Coronary artery (tissue), 2 donors: Measurements from ENCODE around the gene RUNX3.

Experiments
- DNase-seq: peaks from one replicate; pipeline ENCODE4 v3.0.0-alpha.2; 2017; ENCODE audit warnings: low spot score
- H3K27ac ChIP-seq, 2 donors: fragments of 200-600 bp; sonication (generic); one replicate each; pipeline ENCODE4 v1.5.1; 2016 to 2019
- H3K4me3 ChIP-seq: fragments of 200-600 bp; sonication (generic); 2 replicates; pipeline ENCODE4 v1.5.1; 2016; ENCODE audit warnings: mild to moderate bottlenecking, moderate library complexity
- TF ChIP-seq, protein P1 (sequence below): fragments of 200-600 bp; sonication (generic); IDR thresholded peaks from one replicate; pipeline ENCODE4 v1.5.1; 2019; ENCODE audit warnings: antibody characterized with exemption

The RUNX3 gene

DNA sequence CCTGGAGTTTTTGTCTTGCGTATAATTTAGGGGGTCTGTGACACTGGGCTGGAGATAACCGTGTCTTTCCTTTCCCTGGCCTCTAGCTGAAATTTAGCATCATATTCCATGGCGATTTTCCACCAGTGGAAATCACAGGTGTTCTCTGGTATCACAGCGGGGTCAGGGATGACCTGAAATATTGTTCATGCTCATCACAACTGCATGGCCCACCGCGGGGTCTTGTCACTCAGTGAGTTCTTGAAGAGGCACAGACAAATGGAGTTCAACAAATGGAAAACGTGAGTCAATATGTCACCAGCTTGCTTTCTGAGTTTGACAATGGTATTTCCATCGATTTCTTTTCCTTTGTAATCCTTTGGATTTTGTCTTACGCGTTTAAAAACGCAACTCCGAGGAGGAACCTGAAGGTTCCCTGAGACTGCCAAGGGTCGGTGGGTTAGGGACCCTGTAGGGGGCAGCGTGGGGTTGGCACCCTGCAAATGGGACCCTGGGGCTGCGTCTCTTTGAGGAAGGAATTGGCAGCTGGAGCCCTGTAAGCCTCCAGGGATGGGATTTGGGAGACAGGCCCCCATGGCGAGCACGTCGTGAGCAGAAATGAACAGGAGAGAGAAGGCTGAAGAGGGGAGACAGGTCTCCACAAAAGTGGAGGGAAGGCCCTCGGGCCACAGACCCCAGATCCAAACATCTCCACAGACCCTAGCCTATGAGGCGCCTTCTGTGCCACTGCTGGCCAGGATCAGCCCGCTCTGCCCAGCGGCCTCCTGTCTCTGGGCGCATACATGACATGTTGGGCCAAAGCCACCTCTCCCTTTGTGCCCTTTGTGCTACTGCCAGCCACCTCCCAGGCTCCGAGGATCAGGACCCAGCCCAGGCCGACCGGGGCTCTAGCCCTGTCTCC is 32.1 kb upstream of the RUNX3 start:
- Histone ChIP-seq H3K27ac (no peak overlapping the region), H3K4me3 (no peak overlapping the region)
- DNase-seq, result no peak
- TF ChIP-seq, protein P1, sequence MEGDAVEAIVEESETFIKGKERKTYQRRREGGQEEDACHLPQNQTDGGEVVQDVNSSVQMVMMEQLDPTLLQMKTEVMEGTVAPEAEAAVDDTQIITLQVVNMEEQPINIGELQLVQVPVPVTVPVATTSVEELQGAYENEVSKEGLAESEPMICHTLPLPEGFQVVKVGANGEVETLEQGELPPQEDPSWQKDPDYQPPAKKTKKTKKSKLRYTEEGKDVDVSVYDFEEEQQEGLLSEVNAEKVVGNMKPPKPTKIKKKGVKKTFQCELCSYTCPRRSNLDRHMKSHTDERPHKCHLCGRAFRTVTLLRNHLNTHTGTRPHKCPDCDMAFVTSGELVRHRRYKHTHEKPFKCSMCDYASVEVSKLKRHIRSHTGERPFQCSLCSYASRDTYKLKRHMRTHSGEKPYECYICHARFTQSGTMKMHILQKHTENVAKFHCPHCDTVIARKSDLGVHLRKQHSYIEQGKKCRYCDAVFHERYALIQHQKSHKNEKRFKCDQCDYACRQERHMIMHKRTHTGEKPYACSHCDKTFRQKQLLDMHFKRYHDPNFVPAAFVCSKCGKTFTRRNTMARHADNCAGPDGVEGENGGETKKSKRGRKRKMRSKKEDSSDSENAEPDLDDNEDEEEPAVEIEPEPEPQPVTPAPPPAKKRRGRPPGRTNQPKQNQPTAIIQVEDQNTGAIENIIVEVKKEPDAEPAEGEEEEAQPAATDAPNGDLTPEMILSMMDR, result no peak

DNA sequence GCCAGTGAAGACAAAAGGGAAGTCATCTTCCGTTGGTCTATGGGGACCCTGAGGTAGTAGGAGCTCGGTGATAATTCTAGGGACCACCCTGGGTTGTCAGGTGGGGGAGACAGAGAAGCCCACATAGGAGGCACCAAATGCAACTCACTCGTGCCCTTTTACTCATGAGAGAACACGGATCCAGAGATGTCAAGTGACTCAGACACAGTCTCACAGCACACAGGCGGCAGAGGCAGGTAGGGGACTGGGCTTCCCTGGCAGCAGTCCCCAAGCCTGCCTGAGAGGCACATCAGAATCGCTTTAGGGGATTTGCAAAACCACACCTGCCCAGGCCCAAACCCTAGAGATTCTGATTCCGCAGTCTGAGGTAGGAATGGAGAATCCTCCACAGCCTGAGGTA is 31.3 kb upstream of the RUNX3 start:
- TF ChIP-seq, protein P1, result no peak
- no peak overlapping the region for H3K27ac ChIP-seq
- H3K4me3 ChIP-seq, result no peak overlapping the region
- DNase-seq, result no peak

DNA sequence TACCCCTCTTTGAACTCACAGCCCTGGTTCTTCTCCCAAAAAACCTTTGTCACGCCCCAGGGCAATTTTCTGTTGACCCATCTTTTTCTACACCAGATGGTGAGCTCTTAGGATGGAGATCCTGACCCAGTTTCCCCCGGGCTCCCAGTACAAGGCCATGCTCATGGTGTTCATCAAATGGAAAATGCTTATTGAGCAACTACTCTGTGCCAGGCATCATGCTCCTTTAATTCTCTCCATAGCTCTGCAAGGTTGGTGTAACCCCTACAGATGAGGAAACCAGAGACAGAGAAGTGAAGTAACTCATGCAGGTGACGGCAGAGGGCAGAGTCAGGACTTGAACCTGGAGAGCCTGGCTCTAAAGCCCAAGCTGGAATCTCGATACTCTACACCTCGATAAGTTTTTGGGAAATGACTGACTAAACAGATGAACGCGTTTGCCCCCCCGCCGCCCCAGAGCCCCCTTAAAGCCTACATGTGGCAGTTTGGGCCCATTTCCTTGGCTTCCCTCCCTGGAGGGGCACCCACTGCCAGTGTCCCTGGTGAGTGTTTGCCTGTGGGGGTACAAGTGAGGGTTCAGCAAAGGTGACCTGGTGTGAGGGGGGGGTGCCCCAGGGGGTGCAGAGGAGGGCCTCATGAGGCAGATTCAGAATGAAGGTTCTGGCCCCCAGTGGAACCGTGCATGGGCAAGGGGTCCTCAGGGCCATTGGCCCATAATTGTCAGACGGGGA is 30.2 kb upstream of the RUNX3 start:
- TF ChIP-seq, protein P1, result no peak
- Histone ChIP-seq H3K4me3 (no peak overlapping the region), H3K27ac (no peak overlapping the region)
- no peak for DNase-seq

DNA sequence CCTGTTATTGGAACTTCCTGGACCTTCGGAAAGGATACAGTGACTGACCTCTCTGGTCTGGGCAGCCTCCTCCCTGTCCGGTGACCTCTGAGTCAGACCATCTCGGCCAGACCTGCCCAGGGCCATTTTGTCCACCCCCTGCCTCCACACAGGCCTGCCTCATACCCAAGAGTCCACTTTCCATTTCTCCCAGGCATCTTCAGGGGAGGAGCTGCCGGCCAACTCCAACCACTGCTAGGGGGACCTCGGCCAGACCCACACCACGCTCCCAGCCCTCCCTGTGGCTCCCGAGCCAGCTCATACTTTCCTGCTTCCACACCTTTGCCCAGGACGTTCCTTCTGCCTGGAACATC is 29.5 kb upstream of the RUNX3 start:
- H3K4me3 ChIP-seq, result no peak overlapping the region
- TF ChIP-seq, protein P1, result no peak
- DNase-seq, result no peak
- no peak overlapping the region for H3K27ac ChIP-seq

DNA sequence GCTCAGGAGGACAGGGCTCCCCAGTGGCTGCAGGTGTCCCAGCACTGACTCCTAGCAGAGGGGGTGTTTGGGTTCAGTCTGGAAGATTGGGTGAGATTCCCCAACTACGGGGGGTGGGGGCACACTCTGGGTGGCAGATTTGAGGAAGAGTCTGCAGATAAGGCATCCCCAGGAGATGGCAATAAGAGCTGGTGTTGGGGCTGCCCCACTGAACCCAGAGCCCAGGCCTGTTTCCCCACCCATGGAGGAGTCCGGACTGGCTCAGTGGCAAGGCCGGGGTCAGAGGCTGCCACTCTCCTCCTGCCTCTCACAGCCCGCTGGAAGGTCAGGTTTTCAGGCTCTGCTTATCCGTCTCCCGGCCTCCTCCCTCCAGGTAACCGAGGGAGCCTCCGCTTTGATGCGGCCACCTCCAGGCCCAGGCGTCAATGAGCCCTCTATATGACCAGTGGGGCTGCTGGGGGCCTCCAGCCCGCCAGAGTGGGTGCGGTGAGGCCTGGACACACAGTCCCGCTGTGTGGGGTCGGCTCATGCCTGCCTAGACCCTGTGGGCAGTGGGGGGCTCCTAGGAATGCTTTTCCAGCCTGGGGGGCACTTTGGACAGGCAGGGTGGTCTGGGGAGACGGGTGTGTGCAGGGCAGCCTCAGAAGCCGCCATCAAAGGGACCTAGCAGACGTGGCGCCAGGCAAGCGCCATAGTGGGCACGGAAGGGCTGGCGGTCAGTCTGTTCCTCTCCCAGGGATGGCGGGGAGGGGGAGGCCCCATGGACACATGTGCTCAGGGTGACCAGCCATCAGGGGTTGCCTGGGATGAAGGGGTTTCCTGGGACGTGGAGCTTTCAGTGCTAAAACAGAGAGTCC is 28.9 kb upstream of the RUNX3 start:
- no peak for DNase-seq
- Histone ChIP-seq H3K4me3 (no peak overlapping the region), H3K27ac (no peak overlapping the region)
- TF ChIP-seq, protein P1, result no peak

DNA sequence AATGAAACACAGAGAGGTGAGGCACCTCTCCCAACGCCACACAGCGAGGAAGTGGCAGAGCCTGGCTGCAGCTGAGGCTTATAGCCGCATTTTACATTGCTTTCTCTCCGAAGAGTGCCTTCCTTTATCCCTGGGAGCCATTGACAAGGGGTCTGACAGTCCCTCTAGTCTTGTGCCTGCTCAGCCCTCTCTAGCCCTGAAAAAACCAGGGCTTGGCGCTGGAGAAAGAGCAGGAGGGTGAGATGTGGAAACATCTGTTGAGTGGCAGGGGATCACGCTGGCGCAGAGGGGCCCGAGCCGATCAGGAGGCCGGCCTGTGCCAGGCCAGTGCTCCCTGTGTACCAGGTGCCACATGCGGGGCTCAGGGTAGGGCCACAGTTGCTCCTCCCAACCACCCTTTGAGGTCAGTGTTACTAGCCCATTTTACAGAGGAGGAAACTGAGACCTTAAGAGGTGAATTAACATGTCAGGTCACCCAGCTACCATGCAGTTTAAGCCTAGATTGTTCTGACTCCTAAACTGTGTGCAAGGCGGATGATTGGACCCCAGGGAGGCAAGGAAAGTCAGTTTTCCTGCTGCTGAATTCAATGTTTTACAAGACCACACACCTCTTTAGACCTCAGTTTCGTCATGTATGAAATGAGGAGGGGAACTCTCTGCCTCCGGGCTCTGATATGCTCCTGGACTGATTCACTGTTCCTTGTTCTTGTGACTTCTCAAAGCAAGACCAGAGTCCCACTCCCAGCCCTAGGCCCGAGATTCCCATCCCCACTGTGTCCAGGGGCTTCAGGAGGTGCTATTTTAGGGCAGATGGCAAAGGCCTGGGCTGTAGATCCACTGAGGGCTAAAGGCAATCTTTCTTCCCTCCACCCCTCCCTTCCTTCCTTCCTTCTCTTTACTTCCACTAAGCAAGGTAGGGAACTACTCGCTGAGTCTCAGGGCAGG is 28.0 kb upstream of the RUNX3 start:
- Histone ChIP-seq H3K27ac (no peak overlapping the region), H3K4me3 (no peak overlapping the region)
- DNase-seq, result no peak
- TF ChIP-seq, protein P1, result no peak
